ENCODE results near the gene ATP2A1.

DNA sequence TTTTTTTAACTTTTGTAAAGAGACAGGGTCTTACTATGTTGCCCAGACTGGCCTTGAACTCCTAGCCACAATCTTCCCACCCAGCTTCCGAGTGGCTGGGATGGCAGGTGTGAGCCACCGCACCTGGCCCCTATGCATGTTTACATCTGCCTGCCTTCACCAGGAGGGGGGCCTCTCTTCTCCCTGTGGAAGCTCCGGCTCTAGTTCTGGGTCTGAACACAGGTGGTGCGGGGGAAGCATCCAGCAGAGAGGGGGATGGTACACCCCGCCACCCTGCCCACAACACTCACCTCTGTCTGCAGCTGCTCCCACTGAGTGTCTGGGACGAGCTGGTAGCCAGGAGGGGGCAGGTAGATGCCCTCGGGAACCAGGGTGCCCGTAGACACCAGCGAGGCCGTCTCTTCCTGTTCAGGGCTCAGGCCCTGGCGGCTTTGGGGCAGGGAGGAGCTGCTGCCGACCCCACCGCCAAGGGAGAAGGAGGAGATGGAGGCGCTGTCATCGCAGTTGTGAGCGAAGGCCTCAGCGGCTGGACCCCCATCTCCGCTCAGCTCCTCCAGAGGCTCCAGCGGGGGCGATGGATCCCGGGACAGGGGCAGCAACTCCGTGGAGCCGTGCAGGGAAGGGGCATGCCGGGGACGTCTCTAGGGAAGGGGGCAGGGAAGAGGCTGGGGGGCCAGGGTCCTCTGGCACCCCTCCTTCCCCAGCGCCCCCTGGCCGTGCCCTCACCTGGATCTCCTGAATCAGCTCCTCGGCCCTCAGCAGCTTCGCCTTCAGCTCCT lies 35.8 kb downstream of the ATP2A1 start:
- no peak for TF ChIP-seq POLR2A (IDR thresholded peaks at IDR 0.05)
- TF ChIP-seq, protein P1, sequence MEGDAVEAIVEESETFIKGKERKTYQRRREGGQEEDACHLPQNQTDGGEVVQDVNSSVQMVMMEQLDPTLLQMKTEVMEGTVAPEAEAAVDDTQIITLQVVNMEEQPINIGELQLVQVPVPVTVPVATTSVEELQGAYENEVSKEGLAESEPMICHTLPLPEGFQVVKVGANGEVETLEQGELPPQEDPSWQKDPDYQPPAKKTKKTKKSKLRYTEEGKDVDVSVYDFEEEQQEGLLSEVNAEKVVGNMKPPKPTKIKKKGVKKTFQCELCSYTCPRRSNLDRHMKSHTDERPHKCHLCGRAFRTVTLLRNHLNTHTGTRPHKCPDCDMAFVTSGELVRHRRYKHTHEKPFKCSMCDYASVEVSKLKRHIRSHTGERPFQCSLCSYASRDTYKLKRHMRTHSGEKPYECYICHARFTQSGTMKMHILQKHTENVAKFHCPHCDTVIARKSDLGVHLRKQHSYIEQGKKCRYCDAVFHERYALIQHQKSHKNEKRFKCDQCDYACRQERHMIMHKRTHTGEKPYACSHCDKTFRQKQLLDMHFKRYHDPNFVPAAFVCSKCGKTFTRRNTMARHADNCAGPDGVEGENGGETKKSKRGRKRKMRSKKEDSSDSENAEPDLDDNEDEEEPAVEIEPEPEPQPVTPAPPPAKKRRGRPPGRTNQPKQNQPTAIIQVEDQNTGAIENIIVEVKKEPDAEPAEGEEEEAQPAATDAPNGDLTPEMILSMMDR (IDR thresholded peaks at IDR 0.05) = no peak
